ENCODE measurements around the gene MRPL30.

Gene MRPL30

GRCh38 chr2:99154643-99155536 is 26.1 kb upstream of the MRPL30 start, which contains the start of the genes LIPT1 and TSGA10:
Gene LIPT1 (plus strand): TSS chr2:99154967. CDS start chr2:99161958, 6,991 bp downstream.
Gene TSGA10 (minus strand): TSS chr2:99154942. CDS start chr2:99109439, 45,503 bp downstream.
- Histone ChIP-seq H3F3A (ENCODE audit: low read depth) (no peaks in the 10 kb centered on the region; the same call in 1 of the 2 replicates), H3K4me3 (ENCODE audit: low read length, poor library complexity, severe bottlenecking) (peak within 1 kb of the TSS; percentile 92), H3K4me2 (ENCODE audit: low read depth, low read length, poor library complexity, severe bottlenecking) (peak within 1 kb of the TSS; percentile 87)

GRCh38 chr2:99156891-99157290 is 24.1 kb upstream of the MRPL30 start:
- H3K9me2 ChIP-seq (replicated peaks; ENCODE audit: low read depth, low read length) = no peaks in the 10 kb centered on the region
- H3F3A ChIP-seq (ENCODE audit: low read depth) = no peaks in the 10 kb centered on the region; the same call in 1 of the 2 replicates
- H4K20me1 ChIP-seq (ENCODE audit: insufficient read depth, low read length, poor library complexity, severe bottlenecking) = no peaks in the 10 kb centered on the region
- H3K4me1 ChIP-seq (ENCODE audit: insufficient read depth, low read length, poor library complexity, severe bottlenecking) = peaks cover 51% of the 10 kb centered on the region
- H3K36me3 ChIP-seq (ENCODE audit: insufficient read depth, low read length) = no peaks in the 10 kb centered on the region
- TF ChIP-seq EZH2phosphoT487 (IDR thresholded peaks at IDR 0.05; ENCODE audit: borderline replicate concordance) (no peak), CTCF (conservative IDR thresholded peaks at IDR 0.05; ENCODE audit: low read length) (no peak)
- H3K9me3 ChIP-seq (ENCODE audit: insufficient read depth, low read depth, low read length) = no peaks in the 10 kb centered on the region
- peak overlapping the region; percentile 87 for H3K4me2 ChIP-seq (ENCODE audit: low read depth, low read length, poor library complexity, severe bottlenecking)
- peak overlapping the region; percentile 29 for H3K4me3 ChIP-seq (ENCODE audit: low read length, poor library complexity, severe bottlenecking)
- H2AFZ ChIP-seq (ENCODE audit: low read length) = no peak overlapping the region
- H3K79me2 ChIP-seq (ENCODE audit: insufficient read depth, low read length) = peaks cover 21% of the 10 kb centered on the region
- H3K27me3 ChIP-seq (ENCODE audit: insufficient read depth, low read length, poor library complexity, severe bottlenecking) = no peaks in the 10 kb centered on the region
- no peak overlapping the region for H3K9ac ChIP-seq (ENCODE audit: low read depth, low read length, poor library complexity, severe bottlenecking)

More at GRCh38 chr2:99154643-99155536, 26.1 kb upstream of the MRPL30 start, which contains the start of the genes LIPT1 and TSGA10:
- Histone ChIP-seq H3K27me3 (ENCODE audit: insufficient read depth, low read length, poor library complexity, severe bottlenecking) (no peaks in the 10 kb centered on the region), H3K9ac (ENCODE audit: low read depth, low read length, poor library complexity, severe bottlenecking) (peak within 1 kb of the TSS; percentile 90), H3K9me3 (ENCODE audit: insufficient read depth, low read depth, low read length) (no peaks in the 10 kb centered on the region), H3K79me2 (ENCODE audit: insufficient read depth, low read length) (peaks cover 21% of the 10 kb centered on the region), H3K36me3 (ENCODE audit: insufficient read depth, low read length) (no peaks in the 10 kb centered on the region), H3K9me2 (replicated peaks; ENCODE audit: low read depth, low read length) (no peaks in the 10 kb centered on the region), H2AFZ (ENCODE audit: low read length) (peak within 1 kb of the TSS; percentile 91), H4K20me1 (ENCODE audit: insufficient read depth, low read length, poor library complexity, severe bottlenecking) (no peaks in the 10 kb centered on the region), H3K4me1 (ENCODE audit: insufficient read depth, low read length, poor library complexity, severe bottlenecking) (peaks cover 52% of the 10 kb centered on the region)
- TF ChIP-seq EZH2phosphoT487 (IDR thresholded peaks at IDR 0.05; ENCODE audit: borderline replicate concordance) (no peak), CTCF (conservative IDR thresholded peaks at IDR 0.05; ENCODE audit: low read length) (peak; percentile 19; the same call in 1 of the 2 replicates)

GRCh38 chr2:99158599-99158998 is 22.4 kb upstream of the MRPL30 start:
- H3K36me3 ChIP-seq (ENCODE audit: insufficient read depth, low read length) = no peaks in the 10 kb centered on the region
- no peak overlapping the region for H3K9ac ChIP-seq (ENCODE audit: low read depth, low read length, poor library complexity, severe bottlenecking)
- H2AFZ ChIP-seq (ENCODE audit: low read length) = no peak overlapping the region
- no peaks in the 10 kb centered on the region for H3K9me3 ChIP-seq (ENCODE audit: insufficient read depth, low read depth, low read length)
- no peaks in the 10 kb centered on the region for H3K27me3 ChIP-seq (ENCODE audit: insufficient read depth, low read length, poor library complexity, severe bottlenecking)
- H3F3A ChIP-seq (ENCODE audit: low read depth) = no peaks in the 10 kb centered on the region; the same call in 1 of the 2 replicates
- H3K9me2 ChIP-seq (replicated peaks; ENCODE audit: low read depth, low read length) = no peaks in the 10 kb centered on the region
- no peak overlapping the region for H3K4me2 ChIP-seq (ENCODE audit: low read depth, low read length, poor library complexity, severe bottlenecking)
- H3K79me2 ChIP-seq (ENCODE audit: insufficient read depth, low read length) = peaks cover 21% of the 10 kb centered on the region
- peaks cover 40% of the 10 kb centered on the region for H3K4me1 ChIP-seq (ENCODE audit: insufficient read depth, low read length, poor library complexity, severe bottlenecking)
- peak; percentile 66 for TF ChIP-seq CTCF (conservative IDR thresholded peaks at IDR 0.05; ENCODE audit: low read length)
- no peak for TF ChIP-seq EZH2phosphoT487 (IDR thresholded peaks at IDR 0.05; ENCODE audit: borderline replicate concordance)
- no peaks in the 10 kb centered on the region for H4K20me1 ChIP-seq (ENCODE audit: insufficient read depth, low read length, poor library complexity, severe bottlenecking)
- no peak overlapping the region for H3K4me3 ChIP-seq (ENCODE audit: low read length, poor library complexity, severe bottlenecking)

Measured in Loucy (cell line).